Measurements from ENCODE around the gene PLCG1.

DNA sequence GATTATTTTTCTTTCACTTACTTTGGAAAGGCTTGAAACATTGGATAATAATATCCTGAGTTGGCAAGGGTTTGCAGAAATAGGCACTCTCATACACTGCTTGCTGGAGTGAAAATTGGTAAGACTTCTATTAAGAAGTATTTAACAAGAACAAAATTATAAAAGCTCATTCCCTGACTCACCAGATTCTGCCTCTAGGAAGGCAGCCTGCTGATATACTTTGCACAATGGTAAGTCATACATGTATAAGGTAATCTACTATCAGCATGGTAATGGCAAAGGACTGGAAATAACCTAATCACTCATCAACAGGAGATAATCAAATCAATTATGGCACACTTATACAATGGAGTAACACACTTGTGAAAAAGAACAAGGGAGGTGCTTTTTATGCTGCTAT lies 85.8 kb downstream of the PLCG1 start:
- TF ChIP-seq POLR2A (IDR thresholded peaks at IDR 0.05; ENCODE audit: low read depth, low read length) (no peak), EZH2 (IDR thresholded peaks at IDR 0.05; ENCODE audit: borderline replicate concordance, low read depth, low read length, severe bottlenecking) (no peak), POLR2AphosphoS5 (IDR thresholded peaks at IDR 0.05; ENCODE audit: insufficient read depth, low read depth, low read length) (no peak), FOS (IDR thresholded peaks at IDR 0.05; ENCODE audit: borderline replicate concordance, insufficient read depth, low read length) (no peak), JUN (IDR thresholded peaks at IDR 0.05; ENCODE audit: borderline replicate concordance, insufficient read depth, insufficient read length, low read depth) (no peak), GATA2 (IDR thresholded peaks at IDR 0.05; ENCODE audit: insufficient read depth, insufficient read length, low read depth, low read length) (no peak), MYC (IDR thresholded peaks at IDR 0.05; ENCODE audit: low read depth, low read length) (no peak)
- TF ChIP-seq, protein P1, sequence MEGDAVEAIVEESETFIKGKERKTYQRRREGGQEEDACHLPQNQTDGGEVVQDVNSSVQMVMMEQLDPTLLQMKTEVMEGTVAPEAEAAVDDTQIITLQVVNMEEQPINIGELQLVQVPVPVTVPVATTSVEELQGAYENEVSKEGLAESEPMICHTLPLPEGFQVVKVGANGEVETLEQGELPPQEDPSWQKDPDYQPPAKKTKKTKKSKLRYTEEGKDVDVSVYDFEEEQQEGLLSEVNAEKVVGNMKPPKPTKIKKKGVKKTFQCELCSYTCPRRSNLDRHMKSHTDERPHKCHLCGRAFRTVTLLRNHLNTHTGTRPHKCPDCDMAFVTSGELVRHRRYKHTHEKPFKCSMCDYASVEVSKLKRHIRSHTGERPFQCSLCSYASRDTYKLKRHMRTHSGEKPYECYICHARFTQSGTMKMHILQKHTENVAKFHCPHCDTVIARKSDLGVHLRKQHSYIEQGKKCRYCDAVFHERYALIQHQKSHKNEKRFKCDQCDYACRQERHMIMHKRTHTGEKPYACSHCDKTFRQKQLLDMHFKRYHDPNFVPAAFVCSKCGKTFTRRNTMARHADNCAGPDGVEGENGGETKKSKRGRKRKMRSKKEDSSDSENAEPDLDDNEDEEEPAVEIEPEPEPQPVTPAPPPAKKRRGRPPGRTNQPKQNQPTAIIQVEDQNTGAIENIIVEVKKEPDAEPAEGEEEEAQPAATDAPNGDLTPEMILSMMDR (IDR thresholded peaks at IDR 0.05; ENCODE audit: extremely low read depth in 1 of 2, insufficient read depth in 1 of 2, low read depth in 1 of 2, low read length in 2 of 2), result no peak
- TF ChIP-seq, protein P2, sequence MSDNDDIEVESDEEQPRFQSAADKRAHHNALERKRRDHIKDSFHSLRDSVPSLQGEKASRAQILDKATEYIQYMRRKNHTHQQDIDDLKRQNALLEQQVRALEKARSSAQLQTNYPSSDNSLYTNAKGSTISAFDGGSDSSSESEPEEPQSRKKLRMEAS (IDR thresholded peaks at IDR 0.05; ENCODE audit: insufficient read depth, insufficient read length), result no peak

Data from endothelial cell of umbilical vein (primary cell).